Right forelimb (tissue), 1 donor: Measurements from ENCODE around the gene PEX5L.
"Not testable (repeated sequence)": the region's sequence is repeated elsewhere in the genome, so short reads cannot be mapped to it uniquely, and the experiment has no call there.

Experiments used
- DNase-seq: peaks from one replicate; pipeline ENCODE4 v3.0.0-alpha.2; 2018

The PEX5L gene

DNA sequence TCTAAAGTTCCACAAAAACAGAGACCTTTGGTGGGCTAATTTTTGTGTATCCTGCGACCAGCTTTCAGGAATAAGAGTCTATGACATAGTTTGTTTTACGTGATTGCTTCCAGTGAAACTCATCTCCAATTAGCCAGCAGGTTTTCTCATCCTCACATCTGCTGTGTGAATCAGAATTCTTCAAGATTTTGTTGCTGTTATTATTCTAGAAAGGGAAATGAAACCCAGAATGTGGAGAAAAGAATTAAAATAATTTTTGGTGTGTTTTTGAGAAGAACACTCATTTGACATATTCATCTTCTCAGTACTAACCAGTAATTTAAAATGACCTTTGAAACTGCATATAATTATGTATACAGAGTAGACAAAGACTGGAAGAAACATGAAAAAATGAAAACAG lies 208.0 kb downstream of the PEX5L start:
- no peak for DNase-seq

DNA sequence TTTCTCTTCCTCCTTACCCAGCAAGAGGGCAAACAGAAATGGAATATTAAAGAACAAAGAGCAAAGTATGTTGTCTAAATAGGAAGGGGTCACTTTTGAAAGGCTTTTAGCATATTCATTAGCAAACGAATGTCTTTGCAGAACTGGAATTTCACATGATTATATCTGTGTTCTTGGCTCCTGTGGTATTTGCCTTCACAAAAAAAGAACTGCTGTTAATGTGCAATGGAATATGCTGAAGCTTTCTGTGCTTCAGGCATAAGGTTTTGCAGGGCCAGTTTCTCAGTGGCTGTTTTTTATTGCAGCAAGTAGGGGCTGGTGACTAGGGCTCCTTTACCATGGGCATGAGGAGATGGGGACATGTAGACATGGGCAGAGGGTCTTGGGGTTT lies 210.5 kb downstream of the PEX5L start:
- DNase-seq = no peak

DNA sequence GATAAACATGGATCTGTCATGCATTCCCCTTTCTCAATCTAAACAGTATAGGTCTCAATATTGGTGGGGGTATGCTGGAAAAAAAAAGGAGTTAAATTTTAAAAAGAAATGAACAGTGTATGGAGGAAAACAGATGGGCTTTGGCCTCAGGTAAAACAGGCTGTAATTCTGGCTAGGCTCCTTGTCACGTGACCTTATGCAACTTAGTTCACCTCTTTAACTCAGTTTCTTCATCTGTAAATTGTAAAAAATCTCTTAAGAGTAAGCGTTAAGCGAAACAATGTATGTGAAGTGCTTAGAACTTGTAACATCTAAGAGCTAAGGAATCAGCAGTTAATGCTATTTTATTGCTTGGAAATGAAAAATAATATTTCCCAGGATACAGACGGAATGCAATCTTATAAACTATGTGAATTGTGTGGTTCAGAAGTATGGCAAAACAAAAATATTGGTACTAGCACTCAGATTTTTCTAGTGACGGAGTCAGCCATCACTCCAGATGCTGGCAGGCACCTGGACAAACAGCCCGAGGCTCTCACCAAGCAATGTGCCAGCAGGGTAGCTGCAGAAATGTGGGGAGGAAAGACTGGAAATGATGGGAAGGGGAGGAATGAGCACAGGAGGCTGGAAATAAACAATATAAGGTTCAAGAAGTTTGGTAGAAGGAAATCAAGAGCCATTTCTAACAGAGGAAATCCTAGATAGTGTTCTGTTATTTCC lies 211.1 kb downstream of the PEX5L start:
- no peak for DNase-seq

DNA sequence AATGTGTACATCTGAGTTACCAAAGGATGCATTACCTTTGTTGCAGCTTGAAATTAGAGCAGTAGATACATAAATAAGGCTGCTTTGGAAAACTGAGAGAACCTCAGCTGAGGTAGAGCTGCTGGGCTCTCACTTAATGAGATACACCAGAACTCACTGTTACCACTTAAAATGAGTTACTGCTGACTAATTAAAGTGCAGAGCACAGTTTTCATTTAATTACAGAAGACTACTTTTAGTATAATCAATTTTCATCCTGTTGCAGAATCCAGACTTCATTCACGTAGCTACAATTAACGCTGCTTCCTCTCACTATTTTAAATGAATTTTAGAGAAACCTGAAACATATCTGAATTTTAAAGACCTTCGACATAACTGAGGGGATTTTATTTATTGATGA lies 214.4 kb downstream of the PEX5L start:
- no peak for DNase-seq

DNA sequence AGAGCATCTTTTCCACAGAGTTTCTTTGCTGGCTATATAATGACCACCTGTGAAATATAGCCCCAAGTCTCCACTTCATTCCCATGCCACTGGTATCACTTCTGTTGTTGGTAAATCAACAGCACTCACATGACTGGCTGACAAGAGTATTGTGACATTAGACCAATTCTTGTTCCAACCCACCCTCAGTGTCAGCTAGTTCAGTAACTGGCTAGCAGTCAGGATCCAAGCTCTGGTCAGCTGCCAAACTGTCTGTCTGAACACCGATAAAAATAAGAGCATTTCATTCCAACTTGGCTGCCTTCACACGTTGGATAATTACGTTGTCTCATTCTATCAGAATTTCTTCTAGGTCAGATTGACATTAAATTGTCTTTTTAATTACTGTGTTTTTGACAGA lies 217.4 kb downstream of the PEX5L start:
- no peak for DNase-seq

DNA sequence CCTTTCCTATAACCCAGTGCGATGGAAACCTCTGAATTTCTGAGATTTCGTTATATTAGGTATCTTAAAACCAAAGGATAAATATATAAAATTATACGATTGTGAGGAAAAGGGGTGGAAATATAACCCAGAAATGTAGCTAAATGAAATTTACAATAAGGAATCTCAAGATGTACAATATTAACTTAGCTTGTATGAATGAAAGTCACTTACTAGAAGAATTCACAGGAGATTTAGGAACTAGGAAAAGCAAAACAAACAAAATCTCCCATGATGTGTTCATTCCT lies 224.7 kb downstream of the PEX5L start:
- no peak for DNase-seq

DNA sequence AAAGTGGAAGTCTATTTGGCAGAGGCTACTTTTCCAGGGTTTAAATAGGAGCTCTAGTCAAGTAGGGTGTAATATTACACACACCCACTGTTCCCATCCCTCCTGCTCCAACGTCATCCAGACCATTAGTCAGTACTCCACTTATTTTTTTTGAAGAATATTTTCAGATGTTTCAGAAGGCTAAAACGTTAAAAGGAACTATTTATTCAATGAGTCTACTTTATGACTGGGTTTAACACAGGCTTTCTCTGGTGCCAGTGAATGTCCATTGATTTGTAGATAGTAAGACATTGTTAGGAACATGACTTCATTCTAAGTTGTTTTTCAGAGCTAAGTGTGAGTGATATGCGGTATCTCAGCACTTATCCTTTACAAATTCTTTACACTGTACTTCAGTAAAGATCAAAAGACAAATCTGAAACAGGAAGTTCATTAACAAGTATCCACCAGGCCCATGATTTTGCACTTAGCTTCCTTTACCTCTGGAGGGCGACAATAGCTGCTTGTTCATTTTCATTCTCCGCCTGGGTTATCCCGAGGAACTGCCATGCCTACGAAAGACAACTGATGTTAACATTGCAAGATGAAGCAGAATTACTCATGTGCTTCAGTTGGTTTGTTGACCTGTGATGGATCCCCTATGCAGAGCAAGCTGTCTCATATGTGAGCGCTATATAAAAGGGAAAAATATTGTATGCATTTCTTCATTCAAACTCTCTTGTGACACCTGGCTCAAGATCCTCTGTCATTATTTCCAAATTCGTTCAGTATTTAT lies 225.2 kb downstream of the PEX5L start:
- no peak for DNase-seq

DNA sequence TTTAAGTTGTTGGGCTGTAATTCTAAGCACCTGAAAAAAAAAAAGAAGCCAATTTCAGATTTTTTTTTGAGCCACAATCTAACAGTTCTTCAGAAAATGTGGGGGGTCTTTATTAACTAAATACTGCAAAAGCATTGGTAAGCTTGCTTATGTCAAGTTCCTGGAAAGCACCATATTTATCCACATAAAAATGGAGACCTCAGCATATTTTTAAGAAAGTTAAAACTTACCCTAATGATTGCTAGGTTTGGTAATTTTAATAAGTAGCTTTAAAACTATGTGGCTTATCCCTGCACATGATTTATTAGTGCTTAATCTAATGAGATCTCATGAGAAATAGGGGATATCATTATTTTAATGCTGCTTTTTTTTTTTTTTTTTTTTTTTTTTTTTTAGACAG lies 227.1 kb downstream of the PEX5L start:
- no peak for DNase-seq

DNA sequence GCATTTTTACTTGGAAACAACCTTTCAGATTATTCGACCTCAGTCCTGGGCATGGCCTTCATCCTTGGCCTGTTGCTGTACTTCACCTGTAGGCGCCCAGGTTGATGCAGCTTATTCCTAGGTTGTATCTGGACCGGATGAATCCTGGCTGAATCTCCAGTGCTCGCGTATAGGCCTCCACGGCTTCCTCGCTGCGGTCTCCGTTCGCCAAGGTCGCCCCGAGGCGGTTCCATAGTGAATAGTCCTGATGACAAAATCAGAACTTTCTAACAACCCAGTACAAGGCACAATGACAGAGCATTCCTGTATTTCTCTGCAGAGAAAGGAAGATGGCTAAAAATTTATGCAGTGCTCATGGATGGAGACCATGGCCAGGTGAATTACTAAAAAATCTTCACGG lies 229.1 kb downstream of the PEX5L start:
- DNase-seq = no peak

DNA sequence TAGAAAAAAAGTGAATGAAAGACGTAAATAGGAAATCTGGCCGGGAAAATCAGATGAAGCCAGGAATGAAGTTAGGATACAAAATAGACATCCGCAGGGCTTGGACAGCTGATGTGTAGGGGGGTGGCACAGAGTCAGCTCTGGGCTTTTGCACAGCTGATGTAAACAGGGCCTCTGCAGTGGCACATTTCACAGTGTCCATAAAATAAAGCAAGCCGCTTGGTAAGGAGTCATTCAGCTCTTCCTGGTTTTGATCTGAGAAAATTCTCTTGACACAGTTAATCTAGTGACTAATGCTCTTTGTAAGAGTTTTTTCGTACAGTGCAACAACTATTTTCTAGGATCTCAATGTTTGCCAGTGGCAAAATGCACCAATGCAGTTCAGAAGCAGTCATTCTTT lies 230.6 kb downstream of the PEX5L start:
- DNase-seq = no peak

DNA sequence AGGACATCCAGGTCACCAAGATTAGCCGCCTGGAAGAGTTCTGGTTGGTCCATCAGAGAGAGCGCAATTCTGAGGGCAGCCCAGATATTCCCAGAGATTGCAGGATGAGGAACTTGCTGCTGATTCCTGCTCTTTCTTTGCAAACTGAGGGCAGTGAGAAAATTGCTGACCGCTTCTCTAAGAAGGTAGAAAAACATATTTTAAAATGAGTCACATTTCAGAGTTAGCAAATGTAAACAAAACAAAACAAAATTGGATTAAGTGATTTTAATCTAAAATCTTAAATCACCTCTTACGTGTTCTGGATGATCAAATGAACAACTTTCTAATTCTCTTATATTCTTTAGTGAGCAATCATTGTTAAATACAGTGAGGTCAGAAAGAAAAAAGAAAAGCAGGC lies 234.9 kb downstream of the PEX5L start:
- DNase-seq = no peak

DNA sequence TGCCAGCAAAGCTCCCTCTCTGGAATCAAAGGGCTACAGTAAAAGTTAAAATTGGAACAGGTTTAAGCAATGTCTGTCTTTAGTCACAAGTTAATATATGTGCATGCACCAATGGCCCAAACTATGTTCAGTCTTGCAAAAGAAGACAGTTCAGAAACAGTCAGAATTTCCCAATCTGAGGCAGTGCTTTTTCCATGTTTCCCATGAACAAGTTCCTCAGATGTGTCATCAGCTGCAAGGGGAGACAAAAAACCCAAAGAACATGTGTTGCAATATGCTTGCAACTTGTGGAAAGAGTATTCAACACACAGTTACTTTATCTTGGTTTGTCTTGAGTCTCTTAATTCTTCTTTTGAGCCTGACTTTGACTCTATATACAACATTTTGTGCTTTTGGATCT lies 235.5 kb downstream of the PEX5L start:
- no peak for DNase-seq

DNA sequence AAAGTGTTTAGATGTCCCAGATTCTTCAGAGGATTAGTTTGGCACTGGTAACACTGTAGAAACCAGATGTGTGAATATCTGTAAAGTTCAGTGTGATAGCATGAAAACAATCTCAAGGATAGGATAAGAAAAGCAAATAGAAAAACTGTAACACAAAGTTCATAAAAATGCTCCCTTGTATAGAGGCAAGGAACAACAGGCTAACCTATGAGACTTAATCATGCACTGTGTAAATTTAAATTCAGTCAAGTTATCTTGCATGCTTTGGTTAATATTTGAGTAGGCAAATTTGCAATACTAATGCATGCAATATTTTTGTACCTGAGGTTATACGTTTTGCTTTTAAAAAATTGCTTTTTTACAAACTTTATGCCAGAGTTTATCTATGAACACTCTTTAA lies 239.5 kb downstream of the PEX5L start:
- DNase-seq = no peak

DNA sequence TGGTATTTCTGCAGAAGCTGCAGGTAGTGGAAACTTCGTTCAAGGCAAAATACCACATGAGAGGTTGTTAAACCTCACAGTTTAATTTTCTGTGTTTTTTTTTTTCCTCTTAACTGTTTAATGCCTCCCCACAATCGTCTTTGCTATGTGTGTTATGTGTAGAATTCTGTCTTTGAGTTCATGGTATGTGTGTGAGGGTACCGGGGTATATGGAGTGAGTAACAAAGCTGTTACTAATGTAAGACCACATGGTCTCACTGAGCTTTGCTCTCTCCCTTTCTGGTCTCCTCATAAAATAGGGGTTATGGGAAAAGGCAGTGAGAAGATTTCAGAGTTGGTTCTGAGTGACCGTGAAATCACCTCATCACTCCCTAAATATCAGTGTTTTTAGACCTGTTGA lies 240.3 kb downstream of the PEX5L start:
- no peak for DNase-seq

DNA sequence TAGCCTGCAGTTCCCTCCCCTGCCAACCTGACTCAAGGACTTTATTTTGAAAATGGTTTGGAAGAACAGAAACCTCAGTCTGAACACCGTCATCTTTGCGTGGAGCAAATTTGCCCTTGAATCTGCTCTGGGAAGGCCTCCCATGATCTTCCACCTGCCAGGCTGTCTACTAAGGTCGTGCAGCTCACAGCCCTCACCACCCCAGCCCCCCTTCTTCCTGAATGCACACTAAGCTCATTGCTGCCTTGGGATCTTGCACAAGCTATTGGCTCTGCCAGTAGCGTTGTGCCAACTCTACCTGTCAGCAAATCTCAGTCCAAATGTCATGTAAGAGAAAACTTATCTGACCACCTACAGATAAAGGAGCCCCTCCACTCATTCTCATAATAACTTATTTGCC lies 242.4 kb downstream of the PEX5L start:
- no peak for DNase-seq

DNA sequence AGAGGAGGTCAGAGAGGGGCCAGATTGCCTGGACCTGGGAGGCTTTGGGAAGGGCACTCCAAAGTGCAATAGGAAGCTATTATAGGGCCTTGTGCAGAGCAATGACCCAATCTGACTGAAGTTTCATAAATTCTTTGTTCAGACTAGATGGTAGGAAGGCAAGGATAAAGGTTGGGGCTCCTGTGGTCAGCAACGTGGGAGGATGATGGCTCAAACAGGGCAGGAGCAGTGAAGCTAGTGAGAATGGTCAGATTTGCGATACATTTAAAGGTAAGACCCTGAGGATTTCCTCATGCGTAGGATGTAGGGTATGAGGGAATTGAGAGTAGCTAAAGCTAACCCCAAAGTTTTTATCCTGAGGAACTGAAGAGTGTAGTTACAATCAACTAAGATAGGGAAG lies 244.9 kb downstream of the PEX5L start:
- DNase-seq = no peak

DNA sequence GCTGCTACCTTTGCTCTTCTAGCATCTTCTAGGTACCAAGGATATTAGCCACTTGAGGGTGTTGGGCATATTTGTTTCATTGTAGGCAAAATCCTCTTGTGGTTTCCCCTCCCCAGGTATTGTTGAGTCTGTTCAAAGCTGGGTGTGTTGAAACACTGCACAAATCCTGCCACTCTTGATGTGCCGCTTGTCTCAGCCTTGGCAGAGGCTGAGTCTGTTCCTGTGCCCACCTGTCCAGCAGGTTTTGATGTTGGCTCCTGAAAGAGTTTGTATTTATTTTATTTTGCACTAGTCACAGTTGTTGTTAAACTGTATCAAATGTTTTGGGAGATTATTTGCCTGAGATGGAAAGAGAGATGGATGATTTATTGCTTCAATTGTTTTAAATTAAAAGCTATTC lies 247.7 kb downstream of the PEX5L start:
- no peak for DNase-seq

DNA sequence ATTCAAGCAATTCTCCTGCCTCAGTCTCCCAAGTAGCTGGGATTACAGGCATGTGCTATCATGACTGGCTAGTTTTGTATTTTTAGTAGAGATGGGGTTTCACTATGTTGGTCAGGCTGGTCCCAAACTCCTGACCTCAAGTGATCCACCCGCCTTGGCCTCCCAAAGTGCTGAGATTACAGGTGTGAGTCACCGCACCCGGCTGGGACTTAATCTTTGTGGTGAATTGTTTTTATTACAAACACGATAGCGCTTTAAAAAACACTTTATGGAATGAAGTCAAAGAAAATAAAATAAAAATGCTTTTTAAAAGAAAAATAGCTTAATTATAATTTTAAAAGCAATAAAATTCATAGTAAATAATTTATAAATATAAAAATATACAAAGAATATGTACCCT lies 253.9 kb downstream of the PEX5L start:
- not testable (repeated sequence) for DNase-seq

DNA sequence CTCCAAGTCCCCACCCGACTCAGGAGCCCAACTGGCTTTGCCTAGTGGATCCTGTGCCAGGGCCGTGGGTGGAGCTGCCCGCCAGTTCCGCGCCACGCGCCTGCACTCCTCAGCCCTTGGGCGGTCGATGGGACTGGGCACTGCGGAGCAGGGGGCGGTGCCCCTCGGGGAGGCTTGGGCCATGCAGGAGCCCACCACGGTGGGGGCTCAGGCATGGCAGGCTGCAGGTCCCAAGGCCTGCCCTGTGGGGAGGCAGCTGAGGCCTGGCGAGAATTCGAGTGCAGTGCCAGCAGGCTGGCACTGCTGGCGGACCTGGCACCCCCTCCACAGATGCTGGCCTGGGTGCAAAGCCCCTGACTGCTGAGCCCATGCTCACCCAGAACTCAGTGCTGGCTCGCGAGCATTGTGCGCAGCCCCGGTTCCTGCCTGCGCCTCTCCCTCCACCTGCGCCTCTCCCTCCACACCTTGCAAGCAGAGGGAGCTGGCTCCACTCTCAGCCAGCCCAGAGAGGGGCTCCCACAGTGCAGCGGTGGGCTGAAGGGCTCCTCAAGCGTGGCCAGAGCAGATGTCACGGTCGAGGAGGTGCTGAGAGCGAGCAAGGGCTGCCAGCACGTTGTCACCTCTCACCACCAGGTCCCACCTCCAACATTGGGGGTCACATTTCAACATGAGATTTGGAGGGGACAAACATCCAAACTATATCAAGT lies 261.2 kb downstream of the PEX5L start:
- DNase-seq = no peak

DNA sequence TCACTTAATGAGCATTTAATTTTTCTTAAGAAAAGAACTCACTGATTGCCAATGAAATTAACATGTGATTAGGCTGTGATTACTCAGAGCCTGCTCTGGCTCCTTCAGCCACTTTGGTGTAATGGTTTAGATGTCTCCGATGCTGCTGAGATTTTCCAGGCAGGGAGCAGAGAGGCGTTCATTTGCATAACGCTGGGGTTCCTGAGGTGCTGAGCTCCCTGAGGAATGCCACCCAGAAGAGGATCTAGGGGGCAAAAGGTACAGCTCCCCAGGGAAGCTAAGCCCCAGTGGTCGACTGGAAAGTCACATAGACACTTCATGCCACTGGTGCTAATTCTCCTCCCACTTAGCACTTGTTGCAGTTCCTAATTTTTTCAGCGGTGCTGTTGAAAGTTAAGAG lies 264.4 kb downstream of the PEX5L start:
- DNase-seq = no peak

DNA sequence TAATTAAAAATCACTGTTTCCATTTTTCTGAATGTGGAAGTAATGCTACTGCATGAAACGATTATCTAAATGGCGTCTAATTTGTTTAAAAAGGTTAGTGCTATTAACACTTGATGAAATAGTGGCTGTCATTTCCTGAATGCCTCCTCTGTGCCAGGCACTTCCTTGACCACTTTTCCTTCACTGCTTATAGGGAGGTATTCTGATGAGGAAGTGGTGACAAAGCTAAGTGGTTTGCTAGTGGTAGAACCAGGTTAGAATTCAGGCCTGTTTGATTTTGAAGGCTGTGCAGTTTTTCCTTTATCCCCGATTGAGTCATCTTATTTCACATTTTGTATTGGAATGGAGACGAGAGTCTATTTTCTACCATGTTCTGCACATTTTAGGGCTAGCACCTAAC lies 264.9 kb downstream of the PEX5L start:
- no peak for DNase-seq

DNA sequence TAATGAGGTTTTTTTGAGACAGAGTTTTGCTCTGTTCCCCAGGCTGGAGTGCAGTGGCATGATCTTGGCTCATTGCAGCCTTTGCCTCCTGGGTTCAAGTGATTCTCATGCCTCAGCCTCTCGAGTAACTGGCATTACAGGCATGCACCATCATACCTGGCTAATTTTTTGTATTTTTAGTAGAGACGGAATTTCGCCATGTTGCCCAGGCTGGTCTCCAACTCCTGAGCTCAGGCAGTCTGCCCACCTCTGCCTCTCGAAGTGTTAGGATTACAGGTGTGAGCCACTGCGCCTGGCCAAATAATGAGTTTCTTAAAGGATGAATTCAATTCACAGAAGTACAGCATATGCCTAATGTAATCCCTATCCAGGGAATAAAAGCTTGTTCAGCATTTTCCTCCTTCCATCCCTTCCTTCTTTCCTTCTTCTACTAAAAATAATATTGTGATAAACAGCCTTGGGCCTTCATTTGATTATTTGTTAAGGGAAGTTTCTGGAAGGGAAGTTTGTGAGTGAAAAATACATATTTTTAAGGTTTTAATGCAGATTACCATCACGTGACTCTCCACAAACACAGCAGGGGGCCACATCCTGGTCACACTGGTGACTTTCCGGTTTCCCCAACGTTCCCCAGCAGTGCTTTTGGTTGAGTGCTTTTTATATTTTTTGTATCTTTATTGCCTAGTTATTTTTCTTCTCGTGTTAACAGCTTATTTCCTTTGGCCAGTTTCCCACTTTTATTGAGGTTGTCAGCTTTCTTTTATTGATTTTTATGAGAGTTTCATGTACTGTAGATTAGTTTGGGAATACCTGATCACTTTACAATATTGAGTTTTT lies 267.1 kb downstream of the PEX5L start:
- no peak for DNase-seq

DNA sequence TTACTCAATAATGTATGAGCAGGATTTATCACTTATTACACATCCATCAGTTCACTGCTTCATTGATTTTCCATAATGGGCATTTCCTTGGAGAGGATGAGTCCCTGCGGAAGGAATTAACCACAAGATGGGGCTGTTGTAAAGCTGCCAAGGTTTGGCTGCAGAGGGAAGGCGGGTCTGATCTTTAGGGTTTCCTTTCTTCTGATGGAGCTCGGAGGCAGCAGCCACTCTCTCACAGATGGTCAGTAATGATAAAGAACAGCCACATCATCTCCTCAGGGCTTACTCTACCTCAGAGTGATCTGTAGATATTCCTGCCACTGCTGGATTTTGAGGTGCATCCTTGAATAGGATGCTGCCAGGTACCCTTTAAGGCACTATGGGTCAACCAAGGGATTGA lies 268.7 kb downstream of the PEX5L start:
- DNase-seq = no peak
